ENCODE results near the gene BRF1.

- TF ChIP-seq CTCF (IDR thresholded peaks at IDR 0.05) (no peak), POLR2A (IDR thresholded peaks at IDR 0.05) (no peak)
Measured at GRCh38 chr14:105212541-105213300, 88.1 kb downstream of the BRF1 start.
